Neural cell (in vitro differentiated cells): ENCODE data around the gene ELMO1. TPM values are rescaled to one million over a fixed set of nuclear protein-coding genes. Genes with fewer than 3 reads are reported as not detected.

ENCODE experiments used
- H2AFZ ChIP-seq: fragments of 200-600, 300-800 bp; sonication (generic), shearing (Covaris generic); 2 replicates; pipeline ENCODE4 v1.6.0; 2014; ENCODE audit warnings: low read depth, mild to moderate bottlenecking, antibody characterized with exemption, low read length, moderate library complexity
- H3F3A ChIP-seq: fragments of 200-600 bp; shearing (Covaris generic); 2 replicates; pipeline ENCODE4 v1.6.1; 2016; ENCODE audit warnings: mild to moderate bottlenecking, moderate library complexity, mixed read lengths, antibody characterized with exemption, low read length; ENCODE audit not compliant: insufficient read depth, poor library complexity, severe bottlenecking
- H3K27ac ChIP-seq: fragments of 200-600, 300-800 bp; sonication (generic), shearing (Covaris generic); 2 replicates; pipeline ENCODE4 v1.5.1; 2014; ENCODE audit warnings: mild to moderate bottlenecking, low read length, moderate library complexity
- H3K27me3 ChIP-seq: fragments of 300-800, 200-600 bp; sonication (generic), shearing (Covaris generic); 2 replicates; pipeline ENCODE4 v1.6.0; 2014; ENCODE audit warnings: mild to moderate bottlenecking, low read depth, low read length, moderate library complexity; ENCODE audit not compliant: insufficient read depth
- H3K36me3 ChIP-seq: fragments of 300-800, 200-600 bp; sonication (generic), shearing (Covaris generic); 2 replicates; pipeline ENCODE4 v1.5.1; 2014; ENCODE audit warnings: mild to moderate bottlenecking, antibody characterized with exemption, low read length, moderate library complexity; ENCODE audit not compliant: insufficient read depth
- H3K4me2 ChIP-seq: fragments of 300-800, 200-600 bp; sonication (generic), shearing (Covaris generic); 2 replicates; pipeline ENCODE4 v1.6.0; 2014; ENCODE audit warnings: mild to moderate bottlenecking, low read length
- H3K4me3 ChIP-seq: fragments of 300-800, 200-600 bp; sonication (generic), shearing (Covaris generic); 2 replicates; pipeline ENCODE4 v1.5.1; 2014; ENCODE audit warnings: mild to moderate bottlenecking, low read length, moderate library complexity
- H3K79me2 ChIP-seq: fragments of 200-600 bp; shearing (Covaris generic); replicated peaks from 2 replicates; pipeline ENCODE4 v1.6.0; 2014; ENCODE audit warnings: mild to moderate bottlenecking, low read length, moderate library complexity; ENCODE audit not compliant: insufficient read depth
- H3K9ac ChIP-seq: fragments of 300-800, 200-600 bp; sonication (generic), shearing (Covaris generic); 2 replicates; pipeline ENCODE4 v1.6.1; 2016; ENCODE audit warnings: mild to moderate bottlenecking, low read length, mixed read lengths
- H3K9me2 ChIP-seq: fragments of 200-600 bp; shearing (Covaris generic); 2 replicates; pipeline ENCODE4 v1.6.1; 2016; ENCODE audit warnings: mild to moderate bottlenecking, low read length, mixed read lengths; ENCODE audit not compliant: insufficient read depth
- H3K9me3 ChIP-seq: fragments of 200-600, 300-800 bp; sonication (generic), shearing (Covaris generic); 2 replicates; pipeline ENCODE4 v1.6.1; 2016; ENCODE audit warnings: mild to moderate bottlenecking, mixed run types, low read length, moderate library complexity, mixed read lengths
- H4K20me1 ChIP-seq: fragments of 200-600 bp; shearing (Covaris generic); 2 replicates; pipeline ENCODE4 v1.6.1; 2016; ENCODE audit warnings: mild to moderate bottlenecking, mixed run types; ENCODE audit not compliant: insufficient read depth
- CTCF ChIP-seq: fragments of 450-650 bp; IDR thresholded peaks from 2 replicates; pipeline ENCODE4 v1.5.1; 2014; ENCODE audit warnings: antibody characterized with exemption, mild to moderate bottlenecking, moderate library complexity; ENCODE audit not compliant: poor library complexity, severe bottlenecking
- EP300 ChIP-seq: fragments of 450-650 bp; conservative IDR thresholded peaks from 2 replicates; pipeline ENCODE4 v1.6.1; 2014; ENCODE audit warnings: antibody characterized with exemption, mild to moderate bottlenecking, moderate library complexity; ENCODE audit not compliant: poor library complexity, severe bottlenecking
- EZH2 ChIP-seq: fragments of 200-600, 300-800 bp; shearing (Covaris generic), sonication (generic); IDR thresholded peaks from 2 replicates; pipeline ENCODE4 v1.6.1; 2014; ENCODE audit warnings: antibody characterized with exemption, low read length, borderline replicate concordance, mild to moderate bottlenecking; ENCODE audit not compliant: insufficient read depth, poor library complexity, severe bottlenecking
- MXI1 ChIP-seq: fragments of 450-650 bp; conservative IDR thresholded peaks from 2 replicates; pipeline ENCODE4 v1.6.1; 2014; ENCODE audit warnings: antibody characterized with exemption, mild to moderate bottlenecking; ENCODE audit not compliant: poor library complexity, severe bottlenecking
- POLR2AphosphoS5 ChIP-seq: IDR thresholded peaks from 2 replicates; pipeline ENCODE4 v1.6.1; 2012
- RAD21 ChIP-seq: fragments of 450-650 bp; conservative IDR thresholded peaks from 2 replicates; pipeline ENCODE4 v1.6.1; 2014; ENCODE audit warnings: antibody characterized with exemption, mild to moderate bottlenecking, moderate library complexity
- REST ChIP-seq: IDR thresholded peaks from 2 replicates; pipeline ENCODE4 v1.6.1; 2012; ENCODE audit warnings: borderline replicate concordance
- SMC3 ChIP-seq: fragments of 450-650 bp; conservative IDR thresholded peaks from 2 replicates; pipeline ENCODE4 v1.6.1; 2014; ENCODE audit warnings: antibody characterized with exemption, mild to moderate bottlenecking, moderate library complexity; ENCODE audit not compliant: poor library complexity
- TAF1 ChIP-seq: IDR thresholded peaks from 2 replicates; pipeline ENCODE4 v1.6.1; 2012; ENCODE audit warnings: low read depth
- polyA plus RNA-seq: library from polyadenylated mRNA; depleted of rRNA; stranded (reverse); fragments of >200 nt; gene quantifications from 2 replicates; pipeline ENCODE4 v1.2.3, GENCODE V29; 2014

Gene ELMO1
- polyA plus RNA-seq, 1 donor from 2014 or later, result 12.2 TPM

- Histone ChIP-seq H4K20me1 (no peaks in the 10 kb centered on the region), H3K9ac (no peak overlapping the region), H3K79me2 (no peaks in the 10 kb centered on the region), H3K27me3 (no peaks in the 10 kb centered on the region), H3K9me2 (no peaks in the 10 kb centered on the region), H3K27ac (no peak overlapping the region), H3K36me3 (no peaks in the 10 kb centered on the region), H3K4me3 (no peak overlapping the region), H3F3A (no peaks in the 10 kb centered on the region), H3K9me3 (no peaks in the 10 kb centered on the region), H2AFZ (no peak overlapping the region), H3K4me2 (no peak overlapping the region)
- no peak for TF ChIP-seq EZH2
- TF ChIP-seq REST, result no peak
- no peak for TF ChIP-seq TAF1
- no peak for TF ChIP-seq EP300
- no peak for TF ChIP-seq POLR2AphosphoS5
- TF ChIP-seq RAD21, result no peak
- TF ChIP-seq MXI1, result no peak
- TF ChIP-seq CTCF, result no peak
- TF ChIP-seq SMC3, result no peak
Observed at GRCh38 chr7:37405603-37406122, 43.0 kb downstream of the ELMO1 start.

- Histone ChIP-seq H3K9ac (no peak overlapping the region), H3K27me3 (no peaks in the 10 kb centered on the region), H3K27ac (no peak overlapping the region), H4K20me1 (no peaks in the 10 kb centered on the region), H3K9me3 (no peaks in the 10 kb centered on the region), H3F3A (no peaks in the 10 kb centered on the region), H3K4me3 (no peak overlapping the region), H3K9me2 (no peaks in the 10 kb centered on the region), H2AFZ (no peak overlapping the region), H3K36me3 (no peaks in the 10 kb centered on the region), H3K4me2 (no peak overlapping the region), H3K79me2 (no peaks in the 10 kb centered on the region)
- TF ChIP-seq RAD21 (no peak), CTCF (no peak), SMC3 (no peak), MXI1 (no peak), TAF1 (no peak), REST (no peak), EP300 (no peak), POLR2AphosphoS5 (no peak), EZH2 (no peak)
Observed at GRCh38 chr7:37405128-37405527, 43.5 kb downstream of the ELMO1 start.
